OCI-LY1 (cell line): ENCODE results near the gene ST8SIA6.

Experiments used
- H2AFZ ChIP-seq: fragments of 200-600 bp; sonication (generic), shearing (Covaris generic); 2 replicates; pipeline ENCODE4 v1.6.0; 2014; ENCODE audit warnings: antibody characterized with exemption, mild to moderate bottlenecking, low read length
- H3F3A ChIP-seq: fragments of 200-600 bp; sonication (generic), shearing (Covaris generic); 2 replicates; pipeline ENCODE4 v1.6.0; 2014; ENCODE audit warnings: mild to moderate bottlenecking, antibody characterized with exemption, low read length, moderate library complexity; ENCODE audit not compliant: insufficient read depth
- H3K27ac ChIP-seq: fragments of 200-600 bp; sonication (generic); 2 replicates; pipeline ENCODE4 v1.5.1; 2014; ENCODE audit warnings: low read length, mixed run types, mild to moderate bottlenecking, low read depth; ENCODE audit not compliant: poor library complexity, severe bottlenecking
- H3K27me3 ChIP-seq: fragments of 200-600 bp; sonication (generic); 2 replicates; pipeline ENCODE4 v1.6.0; 2014; ENCODE audit warnings: antibody characterized with exemption, mild to moderate bottlenecking, low read length, moderate library complexity; ENCODE audit not compliant: insufficient read depth
- H3K36me3 ChIP-seq: fragments of 200-600 bp; sonication (generic); 2 replicates; pipeline ENCODE4 v1.6.1; 2014; ENCODE audit warnings: mild to moderate bottlenecking, antibody characterized with exemption, low read length, moderate library complexity, mixed read lengths; ENCODE audit not compliant: insufficient read depth
- H3K4me1 ChIP-seq: fragments of 200-600 bp; sonication (generic); 2 replicates; pipeline ENCODE4 v1.5.1; 2014; ENCODE audit warnings: mild to moderate bottlenecking, low read length, moderate library complexity; ENCODE audit not compliant: insufficient read depth, severe bottlenecking
- H3K4me2 ChIP-seq: fragments of 200-600 bp; sonication (generic), shearing (Covaris generic); 2 replicates; pipeline ENCODE4 v1.6.1; 2014; ENCODE audit warnings: low read length
- H3K4me3 ChIP-seq: fragments of 200-600 bp; sonication (generic); 2 replicates; pipeline ENCODE4 v1.5.1; 2014; ENCODE audit warnings: low read length, low read depth, mild to moderate bottlenecking, mixed read lengths; ENCODE audit not compliant: poor library complexity, severe bottlenecking
- H3K79me2 ChIP-seq: fragments of 200-600 bp; shearing (Covaris generic); 2 replicates; pipeline ENCODE4 v1.6.1; 2016; ENCODE audit warnings: mixed run types, low read length, mixed read lengths; ENCODE audit not compliant: insufficient read depth
- H3K9ac ChIP-seq: fragments of 200-600 bp; sonication (generic), shearing (Covaris generic); 2 replicates; pipeline ENCODE4 v1.6.1; 2014; ENCODE audit warnings: mild to moderate bottlenecking, low read length, mixed read lengths
- H3K9me2 ChIP-seq: fragments of 200-600 bp; sonication (generic), shearing (Covaris generic); 2 replicates; pipeline ENCODE4 v1.6.1; 2014; ENCODE audit warnings: low read depth, mild to moderate bottlenecking, low read length, mixed read lengths
- H3K9me3 ChIP-seq: fragments of 200-600 bp; shearing (Covaris generic); 2 replicates; pipeline ENCODE4 v1.6.1; 2014; ENCODE audit warnings: low read length, mixed read lengths
- H4K20me1 ChIP-seq: fragments of 200-600 bp; sonication (generic), shearing (Covaris generic); 2 replicates; pipeline ENCODE4 v1.6.0; 2016; ENCODE audit warnings: mild to moderate bottlenecking, low read length; ENCODE audit not compliant: insufficient read depth
- CTCF ChIP-seq: fragments of 200-600 bp; sonication (generic), shearing (Covaris generic); IDR thresholded peaks from 2 replicates; pipeline ENCODE4 v1.5.1; 2017; ENCODE audit warnings: mild to moderate bottlenecking, antibody characterized with exemption, low read length, moderate library complexity, mixed read lengths
- EZH2 ChIP-seq: fragments of 200-600 bp; sonication (generic), shearing (Covaris generic); IDR thresholded peaks from 2 replicates; pipeline ENCODE4 v1.8.0; 2017; ENCODE audit warnings: borderline replicate concordance, mixed run types, mild to moderate bottlenecking, antibody characterized with exemption, low read length, moderate library complexity, mixed read lengths

ST8SIA6 gene

DNA sequence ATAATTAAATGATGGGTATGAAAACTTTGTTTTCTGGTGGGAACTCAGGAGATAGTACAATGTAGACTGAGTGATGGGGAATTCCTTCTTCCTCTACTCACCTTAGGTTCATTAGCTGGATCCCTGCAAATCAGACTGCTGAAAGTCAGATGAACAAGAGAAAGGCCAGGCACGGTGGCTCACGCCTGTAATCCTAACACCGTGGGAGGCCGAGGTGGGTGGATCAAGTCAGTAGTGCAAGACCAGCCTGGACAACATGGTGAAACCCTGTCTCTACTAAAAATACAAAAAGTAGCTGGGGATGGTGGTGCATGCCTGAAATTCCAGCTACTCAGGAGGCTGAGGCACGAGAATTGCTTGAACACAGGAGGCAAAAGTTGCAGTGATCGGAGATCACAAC lies 28.7 kb upstream of the ST8SIA6 start:
- no peak overlapping the region for H3K4me3 ChIP-seq
- no peaks in the 10 kb centered on the region for H3K4me1 ChIP-seq
- no peaks in the 10 kb centered on the region for H3K27me3 ChIP-seq
- no peaks in the 10 kb centered on the region for H3K79me2 ChIP-seq
- no peaks in the 10 kb centered on the region for H4K20me1 ChIP-seq
- H2AFZ ChIP-seq: no peak overlapping the region
- H3K27ac ChIP-seq: no peak overlapping the region
- H3K9ac ChIP-seq: no peak overlapping the region
- H3F3A ChIP-seq: no peaks in the 10 kb centered on the region
- TF ChIP-seq EZH2 (no peak), CTCF (no peak)
- H3K9me2 ChIP-seq: no peaks in the 10 kb centered on the region
- H3K36me3 ChIP-seq: no peaks in the 10 kb centered on the region
- no peak overlapping the region for H3K4me2 ChIP-seq
- no peaks in the 10 kb centered on the region for H3K9me3 ChIP-seq

DNA sequence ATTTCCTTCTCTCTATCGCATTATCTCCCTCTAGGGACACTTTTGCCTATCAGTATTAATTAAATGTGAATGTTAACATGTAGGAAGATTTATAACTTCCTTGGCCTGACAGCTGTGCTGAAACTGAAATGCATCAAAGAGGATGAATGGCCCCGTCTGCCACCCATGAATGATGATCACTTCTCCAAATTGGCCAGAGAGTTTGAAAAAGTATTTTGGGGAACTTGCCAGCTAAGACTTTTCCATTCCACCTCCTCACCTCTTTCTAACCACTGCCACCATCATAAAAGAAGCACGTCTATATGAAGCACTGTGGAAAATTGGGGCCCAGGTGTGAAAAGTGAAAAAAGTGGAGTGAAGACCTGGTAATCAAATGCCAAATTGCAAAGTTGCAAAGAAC lies 25.4 kb upstream of the ST8SIA6 start:
- H3K4me2 ChIP-seq: no peak overlapping the region
- no peaks in the 10 kb centered on the region for H3K4me1 ChIP-seq
- H3K9ac ChIP-seq: no peak overlapping the region
- H3K9me3 ChIP-seq: no peaks in the 10 kb centered on the region
- no peaks in the 10 kb centered on the region for H3K9me2 ChIP-seq
- H3K36me3 ChIP-seq: no peaks in the 10 kb centered on the region
- no peaks in the 10 kb centered on the region for H3K27me3 ChIP-seq
- H3K4me3 ChIP-seq: no peak overlapping the region
- H2AFZ ChIP-seq: no peak overlapping the region
- TF ChIP-seq CTCF (no peak), EZH2 (no peak)
- H3F3A ChIP-seq: no peaks in the 10 kb centered on the region
- no peaks in the 10 kb centered on the region for H3K79me2 ChIP-seq
- H4K20me1 ChIP-seq: no peaks in the 10 kb centered on the region
- H3K27ac ChIP-seq: no peak overlapping the region

DNA sequence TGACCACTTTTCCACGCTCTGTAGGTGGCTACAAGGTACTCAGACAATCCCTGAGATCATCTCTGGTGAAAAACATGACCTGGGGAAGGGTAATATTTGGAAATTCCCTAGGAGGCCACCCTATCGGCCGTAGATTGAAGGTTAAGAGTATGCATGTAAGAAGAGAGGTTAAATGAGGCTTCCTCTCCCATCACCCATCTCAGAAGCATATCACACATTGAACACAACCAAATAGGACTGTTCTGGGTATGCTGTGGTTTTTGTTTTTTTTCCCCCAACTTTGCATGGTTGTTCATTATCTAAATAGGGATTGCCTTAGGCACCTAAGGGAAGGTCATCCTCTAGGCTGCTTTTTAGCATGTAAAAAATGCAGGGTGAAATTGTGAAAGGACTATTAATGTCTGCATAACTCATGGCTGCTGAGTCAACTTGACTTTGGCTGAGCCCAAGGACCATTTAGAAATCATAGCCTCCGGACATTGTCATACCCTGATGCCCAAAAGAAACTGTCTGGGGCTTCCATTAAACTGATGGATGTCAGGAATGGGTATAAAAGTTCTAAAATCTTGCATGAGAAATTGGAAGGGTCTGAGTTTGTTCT lies 24.7 kb upstream of the ST8SIA6 start:
- Histone ChIP-seq H3F3A (no peaks in the 10 kb centered on the region), H3K27ac (no peak overlapping the region), H3K4me1 (no peaks in the 10 kb centered on the region), H3K79me2 (no peaks in the 10 kb centered on the region), H3K4me2 (no peak overlapping the region), H3K9me2 (no peaks in the 10 kb centered on the region), H3K36me3 (no peaks in the 10 kb centered on the region), H4K20me1 (no peaks in the 10 kb centered on the region), H3K4me3 (no peak overlapping the region), H2AFZ (no peak overlapping the region), H3K9me3 (no peaks in the 10 kb centered on the region), H3K27me3 (no peaks in the 10 kb centered on the region), H3K9ac (no peak overlapping the region)
- no peak for TF ChIP-seq EZH2

- no peak overlapping the region for H3K27ac ChIP-seq
- no peak overlapping the region for H3K4me2 ChIP-seq
- H3K4me3 ChIP-seq: no peak overlapping the region
- H3K9me2 ChIP-seq: no peaks in the 10 kb centered on the region
- H2AFZ ChIP-seq: no peak overlapping the region
- H4K20me1 ChIP-seq: no peaks in the 10 kb centered on the region
- H3K27me3 ChIP-seq: no peaks in the 10 kb centered on the region
- no peaks in the 10 kb centered on the region for H3K9me3 ChIP-seq
- no peaks in the 10 kb centered on the region for H3F3A ChIP-seq
- TF ChIP-seq EZH2 (no peak), CTCF (no peak)
- H3K4me1 ChIP-seq: no peaks in the 10 kb centered on the region
- no peaks in the 10 kb centered on the region for H3K79me2 ChIP-seq
- no peaks in the 10 kb centered on the region for H3K36me3 ChIP-seq
- no peak overlapping the region for H3K9ac ChIP-seq
These were observed 21.7 kb upstream of the ST8SIA6 start for GRCh38 chr10:17476073-17476472.
